Lower lobe of right lung (tissue), 2 donors: Measurements from ENCODE around the gene ZNHIT6. TPM values are rescaled to one million over a fixed set of nuclear protein-coding genes. Genes with fewer than 3 reads are reported as not detected.

Experiments used
- ATAC-seq, 2 donors: fragments of 200-7000 bp; cut with Tn5 transposase; one replicate each; pipeline ENCODE4 v1.9.1; 2020 to 2022; ENCODE audit warnings: mild to moderate bottlenecking in 2 of 2, moderate library complexity in 2 of 2
- DNase-seq: peaks from one replicate; pipeline ENCODE4 v3.0.0-alpha.2; 2020
- H3K27ac ChIP-seq: fragments of 200-600 bp; one replicate; pipeline ENCODE4 v1.8.0; 2022
- H3K27me3 ChIP-seq: fragments of 200-600 bp; one replicate; pipeline ENCODE4 v1.8.0; 2022; ENCODE audit warnings: low read depth
- H3K36me3 ChIP-seq: fragments of 200-600 bp; one replicate; pipeline ENCODE4 v1.8.0; 2022; ENCODE audit warnings: mild to moderate bottlenecking
- H3K4me1 ChIP-seq: fragments of 200-600 bp; one replicate; pipeline ENCODE4 v1.8.0; 2022
- H3K4me3 ChIP-seq: fragments of 200-600 bp; one replicate; pipeline ENCODE4 v1.8.0; 2022; ENCODE audit warnings: mild to moderate bottlenecking
- H3K9me3 ChIP-seq: fragments of 200-600 bp; one replicate; pipeline ENCODE4 v1.8.0; 2022
- intact Hi-C: fragments of 100-400 bp; cut with DNase I; formaldehyde crosslinking; loops from one replicate; pipeline ENCODE4 v1.11.0; 2022
- total RNA-seq: library from RNA; stranded (reverse); fragmentation: NEBNext Ultra II Directional; extraction: Animal tissue kit (Norgen Biotek cat#: 25700); gene quantifications from one replicate; pipeline ENCODE4 v1.2.1, GENCODE V29; 2021
- TF ChIP-seq, protein P1 (sequence below): fragments of 200-600 bp; IDR thresholded peaks from one replicate; pipeline ENCODE4 v1.8.0; 2022; ENCODE audit warnings: antibody characterized with exemption, mild to moderate bottlenecking
- donor health status: DM: no; HTN: yes; CAD: no; lungs with severe emphysema.

ZNHIT6 gene
- total RNA-seq, 1 donor from 2014 or later = 11.3 TPM

DNA sequence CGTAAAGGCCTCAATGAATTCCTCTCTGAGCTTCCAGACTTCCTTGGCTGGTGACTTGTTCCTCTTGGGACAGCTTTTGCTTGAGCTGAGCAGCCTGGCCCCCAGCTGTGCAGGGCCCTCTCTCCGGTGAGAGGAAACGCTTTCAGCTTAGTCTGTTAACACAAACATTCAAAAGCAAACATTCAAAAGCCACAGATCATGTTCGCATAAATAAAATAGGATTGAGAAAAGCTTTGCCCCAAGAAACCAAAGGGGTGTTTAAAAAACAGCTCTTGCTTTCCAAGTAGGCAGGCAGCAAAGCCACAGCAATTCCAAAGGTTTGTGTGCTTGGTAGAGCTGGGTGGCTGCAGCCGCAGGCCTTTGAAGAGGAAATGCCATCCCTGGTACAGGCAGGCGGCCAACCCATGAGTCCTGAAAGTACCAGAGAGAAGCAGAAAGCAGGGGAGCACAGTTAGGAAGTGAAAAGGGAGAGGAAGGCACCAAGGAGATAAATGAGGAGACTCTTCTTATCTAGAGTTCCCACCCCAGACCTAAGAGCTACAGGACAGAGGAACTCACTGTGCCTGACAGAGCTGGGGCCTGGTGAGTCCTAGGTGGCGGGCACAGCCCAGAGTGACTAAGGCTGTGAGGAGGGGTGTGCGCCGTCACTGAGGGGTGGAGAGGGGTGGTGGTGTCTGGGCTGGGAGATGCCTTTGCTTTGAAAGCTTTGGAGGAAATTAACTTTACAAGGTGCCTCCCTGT is 79.3 kb downstream of the ZNHIT6 start:
- H3K4me1 ChIP-seq = peaks cover 14% of the 10 kb centered on the region
- no peak overlapping the region for H3K4me3 ChIP-seq
- intact Hi-C loops = no loop called here
- TF ChIP-seq, protein P1, sequence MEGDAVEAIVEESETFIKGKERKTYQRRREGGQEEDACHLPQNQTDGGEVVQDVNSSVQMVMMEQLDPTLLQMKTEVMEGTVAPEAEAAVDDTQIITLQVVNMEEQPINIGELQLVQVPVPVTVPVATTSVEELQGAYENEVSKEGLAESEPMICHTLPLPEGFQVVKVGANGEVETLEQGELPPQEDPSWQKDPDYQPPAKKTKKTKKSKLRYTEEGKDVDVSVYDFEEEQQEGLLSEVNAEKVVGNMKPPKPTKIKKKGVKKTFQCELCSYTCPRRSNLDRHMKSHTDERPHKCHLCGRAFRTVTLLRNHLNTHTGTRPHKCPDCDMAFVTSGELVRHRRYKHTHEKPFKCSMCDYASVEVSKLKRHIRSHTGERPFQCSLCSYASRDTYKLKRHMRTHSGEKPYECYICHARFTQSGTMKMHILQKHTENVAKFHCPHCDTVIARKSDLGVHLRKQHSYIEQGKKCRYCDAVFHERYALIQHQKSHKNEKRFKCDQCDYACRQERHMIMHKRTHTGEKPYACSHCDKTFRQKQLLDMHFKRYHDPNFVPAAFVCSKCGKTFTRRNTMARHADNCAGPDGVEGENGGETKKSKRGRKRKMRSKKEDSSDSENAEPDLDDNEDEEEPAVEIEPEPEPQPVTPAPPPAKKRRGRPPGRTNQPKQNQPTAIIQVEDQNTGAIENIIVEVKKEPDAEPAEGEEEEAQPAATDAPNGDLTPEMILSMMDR = no peak
- ATAC-seq = peak; percentile 81 to 87
- no peaks in the 10 kb centered on the region for H3K9me3 ChIP-seq
- peak; percentile 72 for DNase-seq
- peak overlapping the region; percentile 72 for H3K27ac ChIP-seq
- no peaks in the 10 kb centered on the region for H3K36me3 ChIP-seq
- no peaks in the 10 kb centered on the region for H3K27me3 ChIP-seq

DNA sequence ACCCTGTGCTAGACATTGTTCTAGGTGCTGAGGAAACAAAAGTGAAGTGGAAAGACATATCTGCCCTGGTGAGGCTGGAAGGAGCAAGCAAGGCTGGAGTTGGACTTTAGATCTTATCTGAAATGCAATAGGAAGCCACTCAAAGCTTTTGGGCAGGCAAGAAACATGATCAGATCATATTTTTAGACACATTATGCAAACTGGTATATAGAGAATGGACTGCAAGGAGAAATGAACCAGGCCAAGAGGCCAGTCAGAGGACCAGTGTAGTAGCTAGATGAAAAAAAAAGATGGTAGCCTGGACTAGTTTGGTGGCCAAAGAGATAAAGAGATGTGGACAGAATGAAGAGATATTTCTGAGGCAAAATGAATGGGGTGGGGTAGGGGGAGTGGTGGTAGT is 81.4 kb downstream of the ZNHIT6 start:
- no peak overlapping the region for H3K4me3 ChIP-seq
- TF ChIP-seq, protein P1 = no peak
- no peak for ATAC-seq

DNA sequence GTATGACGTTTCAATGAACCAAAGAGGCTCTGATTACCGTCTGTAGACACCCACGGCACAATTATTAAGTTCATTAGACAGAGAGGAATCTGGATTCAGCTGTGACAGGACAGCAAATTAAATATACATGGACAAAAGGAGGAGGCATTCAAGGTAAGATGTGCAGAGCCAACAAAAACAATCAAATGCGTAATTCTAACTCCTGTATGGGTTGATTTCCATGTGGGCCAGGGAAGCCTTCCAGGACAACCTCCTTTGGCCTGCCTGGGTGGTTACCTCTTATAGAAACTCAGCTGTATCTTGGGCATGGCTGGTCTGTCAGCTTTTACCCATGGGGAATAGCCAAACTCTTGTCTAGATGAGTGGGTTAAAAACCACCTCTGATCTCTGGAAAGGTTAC is 83.9 kb downstream of the ZNHIT6 start:
- Histone ChIP-seq H3K4me3 (no peak overlapping the region), H3K27ac (no peak overlapping the region), H3K9me3 (peaks cover 10% of the 10 kb centered on the region), H3K36me3 (no peaks in the 10 kb centered on the region), H3K27me3 (no peaks in the 10 kb centered on the region), H3K4me1 (peaks cover 10% of the 10 kb centered on the region)
- TF ChIP-seq, protein P1 = no peak
- no peak for ATAC-seq
- intact Hi-C loops = no loop called here
- DNase-seq = no peak

More for the DNA sequence above, 81.4 kb downstream of the ZNHIT6 start:
- DNase-seq = no peak
- Histone ChIP-seq H3K9me3 (no peaks in the 10 kb centered on the region), H3K4me1 (peaks cover 14% of the 10 kb centered on the region), H3K27me3 (no peaks in the 10 kb centered on the region), H3K27ac (no peak overlapping the region), H3K36me3 (no peaks in the 10 kb centered on the region)
- intact Hi-C loops = no loop called here

DNA sequence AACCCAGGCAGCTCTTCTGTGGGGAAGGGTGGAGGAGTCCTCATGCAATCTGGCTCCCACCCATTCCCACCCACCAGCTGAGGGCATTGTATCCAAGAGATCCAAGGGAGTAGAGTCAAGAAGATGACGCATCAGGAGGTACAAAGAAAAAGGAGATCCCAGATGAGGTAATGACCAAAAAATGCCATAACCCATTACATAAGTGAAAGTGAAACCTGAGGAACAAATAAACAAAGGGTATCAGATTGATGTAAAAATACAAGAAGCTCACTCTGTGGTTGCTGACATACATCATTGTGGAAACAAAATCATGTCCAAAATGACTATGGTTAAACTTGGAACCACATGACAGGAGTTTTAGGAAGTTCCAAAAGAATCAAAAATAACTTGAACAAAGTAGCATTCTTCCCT is 85.2 kb downstream of the ZNHIT6 start:
- Histone ChIP-seq H3K27me3 (no peaks in the 10 kb centered on the region), H3K27ac (no peak overlapping the region), H3K36me3 (no peaks in the 10 kb centered on the region), H3K4me3 (no peak overlapping the region), H3K4me1 (no peaks in the 10 kb centered on the region), H3K9me3 (peaks cover 10% of the 10 kb centered on the region)
- DNase-seq (no peak), ATAC-seq (no peak)
- intact Hi-C loops = no loop called here
- TF ChIP-seq, protein P1 = no peak

DNA sequence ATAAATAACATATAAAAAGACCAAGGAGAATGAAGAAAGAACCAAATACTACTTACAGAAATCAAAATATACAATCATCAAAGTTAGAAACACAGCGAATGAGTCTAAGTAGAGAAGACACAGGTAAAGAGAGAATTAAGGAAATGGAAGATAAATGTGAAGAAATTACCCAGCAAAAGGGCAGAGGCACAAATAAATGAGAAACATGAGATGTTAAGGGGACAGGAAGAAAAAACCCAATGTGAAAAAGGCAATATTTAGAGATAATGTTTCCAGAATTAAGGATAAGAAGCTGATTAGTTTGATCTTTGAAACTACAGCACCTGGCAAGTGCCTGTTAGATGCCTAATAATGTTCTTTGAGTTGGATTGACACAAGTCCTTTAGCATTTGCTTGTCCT is 86.8 kb downstream of the ZNHIT6 start:
- Histone ChIP-seq H3K27me3 (no peaks in the 10 kb centered on the region), H3K36me3 (no peaks in the 10 kb centered on the region), H3K4me1 (no peaks in the 10 kb centered on the region), H3K9me3 (peaks cover 10% of the 10 kb centered on the region), H3K4me3 (no peak overlapping the region), H3K27ac (no peak overlapping the region)
- TF ChIP-seq, protein P1 = no peak
- intact Hi-C loops = no loop called here
- ATAC-seq (no peak), DNase-seq (no peak)
